Measurements from ENCODE around the gene YRDC. TPM values are rescaled to one million over a fixed set of nuclear protein-coding genes. Genes with fewer than 3 reads are reported as not detected.

Gene YRDC
- total and polyA plus RNA-seq, 2 of the 13 experiments (the other 11 are each of a cell fraction or from before 2014, with no cell fraction given) = 27.5 to 29.2 TPM

- TF ChIP-seq ZFX (CRISPR knock-in tag; IDR thresholded peaks at IDR 0.05; ENCODE audit: low read depth) (peak; percentile 95), BCL3 (CRISPR knock-in tag; IDR thresholded peaks at IDR 0.05) (peak; percentile 72; the same call in 1 of the 2 replicates), TCF7 (IDR thresholded peaks at IDR 0.05; ENCODE audit: low read depth) (no peak), ZNF180 (CRISPR knock-in tag; IDR thresholded peaks at IDR 0.05; ENCODE audit: borderline replicate concordance, low read depth) (no peak), ZNF354B (CRISPR knock-in tag; IDR thresholded peaks at IDR 0.05) (no peak), ZBTB8A (CRISPR knock-in tag; IDR thresholded peaks at IDR 0.05; ENCODE audit: borderline replicate concordance, low read depth) (no peak), ZBTB38 (CRISPR knock-in tag; IDR thresholded peaks at IDR 0.05) (peak; percentile 60; the same call in 1 of the 2 replicates), ZNF740 (CRISPR knock-in tag; IDR thresholded peaks at IDR 0.05) (0 out of 2 replicates have a peak, but pooled peaks have one; percentile 48), ZNF784 (CRISPR knock-in tag; IDR thresholded peaks at IDR 0.05; ENCODE audit: borderline replicate concordance) (peak; percentile 72; the same call in 1 of the 2 replicates), ZFP36L1 (CRISPR knock-in tag; IDR thresholded peaks at IDR 0.05) (no peak), ZEB1 (IDR thresholded peaks at IDR 0.05; ENCODE audit: insufficient replicate concordance, low read depth) (no peak), ZNF441 (CRISPR knock-in tag; IDR thresholded peaks at IDR 0.05; ENCODE audit: borderline replicate concordance) (peak; percentile 42; the same call in 1 of the 2 replicates), ZNF563 (CRISPR knock-in tag; IDR thresholded peaks at IDR 0.05) (no peak; the same call in 1 of the 2 replicates), MAFG (CRISPR knock-in tag; IDR thresholded peaks at IDR 0.05) (no peak), ZNF512B (CRISPR knock-in tag; IDR thresholded peaks at IDR 0.05; ENCODE audit: borderline replicate concordance) (no peak), BHLHE40 (IDR thresholded peaks at IDR 0.05; ENCODE audit: low read length) (peak; percentile 47), ZNF724P (CRISPR knock-in tag; IDR thresholded peaks at IDR 0.05; ENCODE audit: borderline replicate concordance) (peak; percentile 43; the same call in 1 of the 2 replicates), HES4 (CRISPR knock-in tag; IDR thresholded peaks at IDR 0.05; ENCODE audit: borderline replicate concordance) (0 out of 2 replicates have a peak, but pooled peaks have one; percentile 46), PREB (CRISPR knock-in tag; IDR thresholded peaks at IDR 0.05) (no peak), ZNF451 (CRISPR knock-in tag; IDR thresholded peaks at IDR 0.05) (no peak), ZMAT5 (CRISPR knock-in tag; IDR thresholded peaks at IDR 0.05; ENCODE audit: borderline replicate concordance, low read depth) (no peak), ZNF205 (CRISPR knock-in tag; IDR thresholded peaks at IDR 0.05) (no peak), RARG (CRISPR knock-in tag; IDR thresholded peaks at IDR 0.05; ENCODE audit: low read depth) (no peak)
These were observed 14.1 kb downstream of the YRDC start, which contains the start of gene MANEAL (continued) for GRCh38 chr1:37793773-37794371.

All from HepG2 (cell line).